Activated CD4-positive, CD25-positive, alpha-beta regulatory T cell treated with anti-CD3 and anti-CD28 coated beads, Interleukin-2, amount 50 U/mL, for 24 hours (primary cell): ENCODE measurements around the gene CCR7.
"Not testable (repeated sequence)": the region's sequence is repeated elsewhere in the genome, so short reads cannot be mapped to it uniquely, and the experiment has no call there.

ENCODE experiments used
- ATAC-seq, 2 donors: fragments of 150-1000 bp; cut with Tn5 transposase; one replicate each; pipeline ENCODE4 v1.10.0; 2021; ENCODE audit warnings: mild to moderate bottlenecking in 1 of 2, moderate library complexity in 1 of 2

CCR7 gene

DNA sequence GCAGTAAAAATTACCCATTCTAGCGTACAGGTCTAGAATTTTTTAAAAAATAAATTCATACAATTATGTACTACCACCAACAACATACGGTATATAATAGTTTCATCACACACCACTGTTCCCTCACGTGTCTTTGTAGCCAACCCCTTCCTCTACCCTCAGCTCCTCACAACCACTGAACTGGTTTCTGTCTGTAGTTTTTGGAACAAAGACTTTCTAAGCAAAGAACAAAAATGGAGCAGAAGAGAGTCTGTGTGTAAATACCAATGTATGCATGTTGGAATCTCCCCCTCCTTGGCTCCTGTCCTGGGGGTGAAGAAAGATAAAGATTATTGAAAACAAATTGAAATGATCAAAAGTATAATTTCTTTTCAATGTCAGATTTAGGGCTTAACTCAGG, 31.9 kb upstream of the CCR7 start:
- ATAC-seq = no peak

- peak; percentile 56 to 59 for ATAC-seq
Measured at GRCh38 chr17:40596261-40596919, 31.1 kb upstream of the CCR7 start.

DNA sequence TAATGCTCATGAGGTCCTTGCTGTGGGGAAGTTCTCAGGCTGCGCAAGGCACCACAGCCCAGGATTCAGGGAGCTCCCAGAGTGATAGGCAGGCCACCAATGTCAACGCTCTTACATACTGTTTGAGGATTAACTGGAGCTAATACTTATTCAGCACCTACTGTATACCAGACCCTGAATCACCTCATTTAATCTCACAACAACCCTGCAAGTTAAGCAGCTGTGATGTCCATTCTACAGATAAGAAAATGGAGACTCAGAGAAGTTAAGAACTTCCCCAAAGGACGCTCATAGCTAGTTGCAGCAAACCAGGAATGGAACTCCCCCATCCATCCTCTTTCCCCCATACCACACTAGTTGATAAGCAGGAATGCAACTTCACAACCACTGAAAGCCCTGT, 25.5 kb upstream of the CCR7 start:
- no peak for ATAC-seq

DNA sequence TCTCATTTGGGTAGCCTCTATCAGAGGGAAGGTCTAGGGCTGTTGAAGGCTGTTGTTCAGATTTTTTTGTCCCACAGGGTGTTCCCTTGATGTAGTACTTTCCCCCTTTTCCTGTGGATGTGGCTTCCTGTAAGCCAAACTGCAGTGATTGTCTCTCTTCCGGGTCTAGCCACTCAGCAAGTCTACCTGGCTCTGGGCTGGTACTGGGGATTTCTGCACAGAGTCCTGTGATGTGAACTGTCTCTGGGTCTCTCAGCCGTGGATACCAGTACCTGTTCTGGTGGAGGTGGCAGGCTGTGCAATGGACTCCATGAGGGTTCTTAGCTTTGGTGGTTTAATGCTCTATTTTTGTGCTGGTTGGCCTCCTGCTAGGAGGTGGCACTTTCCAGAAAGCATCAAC, 23.3 kb upstream of the CCR7 start:
- ATAC-seq = no peak

DNA sequence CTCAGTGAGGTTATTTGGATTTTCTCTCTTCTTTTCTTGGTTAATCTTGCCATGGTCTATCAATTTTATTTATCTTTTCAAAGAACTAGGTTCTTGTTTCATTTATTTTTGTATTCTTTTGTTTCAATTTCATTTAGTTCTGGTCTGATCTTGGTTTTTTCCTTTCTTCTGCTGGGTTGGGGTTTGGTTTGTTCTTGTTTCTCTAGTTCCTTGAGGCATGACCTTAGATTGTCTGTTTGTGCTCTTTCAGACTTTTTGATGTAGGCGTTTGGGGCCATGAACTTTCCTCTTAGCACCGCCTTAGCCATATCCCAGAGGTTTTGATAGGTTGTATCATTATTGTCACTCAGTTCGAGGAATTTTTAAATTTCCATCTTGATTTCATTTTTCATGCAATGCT, 21.0 kb upstream of the CCR7 start:
- ATAC-seq = not testable (repeated sequence)

- not testable (repeated sequence) for ATAC-seq
Measured at GRCh38 chr17:40584950-40585349, 19.7 kb upstream of the CCR7 start.

DNA sequence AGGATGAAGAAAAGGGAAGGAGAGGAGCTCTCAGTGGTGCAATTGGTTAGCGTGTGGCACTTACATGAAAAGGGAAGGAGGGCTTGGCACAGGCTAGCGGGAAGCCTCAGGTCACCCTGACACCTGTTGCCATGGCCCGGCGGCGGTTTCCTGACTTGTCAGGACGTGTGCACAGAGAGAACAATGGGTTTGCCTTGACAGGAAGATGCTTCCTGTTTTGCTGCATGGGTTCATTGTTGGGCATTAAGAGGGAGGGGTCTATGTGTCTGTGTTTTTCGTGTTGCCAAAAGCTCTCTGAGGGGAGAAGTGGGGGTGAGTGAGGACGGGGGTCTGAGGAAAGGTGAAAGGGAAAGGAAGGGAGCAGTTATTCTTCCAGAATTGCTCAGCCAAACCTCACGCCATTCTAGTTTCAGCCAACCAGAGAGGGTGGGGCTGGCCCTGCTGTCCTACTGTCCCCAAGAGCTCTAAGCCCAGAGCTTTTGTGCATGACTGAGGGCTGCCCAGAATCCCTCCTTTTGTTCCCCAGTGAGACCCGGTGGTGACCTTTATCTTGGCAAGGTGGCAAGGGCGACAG, 17.1 kb upstream of the CCR7 start:
- peak; percentile 64 to 65 for ATAC-seq

DNA sequence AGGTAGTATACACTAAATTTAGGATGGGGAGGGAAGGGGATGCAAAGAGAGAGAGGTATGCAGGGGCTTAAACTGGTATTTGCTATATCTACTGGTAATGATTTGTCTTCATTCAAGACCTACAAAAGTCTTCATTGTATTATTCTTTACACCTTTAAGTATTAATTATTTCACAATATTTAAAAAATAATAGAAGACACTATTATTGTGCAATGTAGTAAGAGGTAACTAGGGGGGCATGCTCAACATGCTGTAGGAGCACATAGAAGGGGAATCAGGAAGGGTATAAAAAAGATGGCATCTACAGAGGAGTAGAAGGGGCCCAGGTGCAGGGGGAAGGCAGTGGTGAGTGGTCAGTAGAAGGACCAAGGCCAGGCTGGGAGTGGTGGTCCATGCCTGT, 14.9 kb upstream of the CCR7 start:
- no peak for ATAC-seq

DNA sequence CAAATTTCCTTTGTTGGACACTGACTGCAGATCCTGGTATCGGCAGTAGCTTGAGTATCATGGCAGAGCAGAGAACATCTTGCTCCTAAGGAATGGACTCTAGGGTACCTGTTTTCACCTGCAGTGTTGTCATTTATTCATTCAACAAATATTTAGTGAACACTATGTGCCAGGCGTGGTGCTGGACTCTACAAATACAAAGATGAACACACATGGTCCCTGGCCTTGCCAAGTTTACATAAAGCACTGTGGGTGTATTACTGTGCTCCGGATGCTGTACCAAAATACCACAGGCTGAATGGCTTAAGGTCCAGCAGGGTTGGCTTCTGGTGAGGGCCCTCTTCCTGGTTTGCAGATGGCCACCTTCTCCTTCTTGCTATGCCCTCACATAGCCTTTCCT, 14.2 kb upstream of the CCR7 start:
- no peak for ATAC-seq

DNA sequence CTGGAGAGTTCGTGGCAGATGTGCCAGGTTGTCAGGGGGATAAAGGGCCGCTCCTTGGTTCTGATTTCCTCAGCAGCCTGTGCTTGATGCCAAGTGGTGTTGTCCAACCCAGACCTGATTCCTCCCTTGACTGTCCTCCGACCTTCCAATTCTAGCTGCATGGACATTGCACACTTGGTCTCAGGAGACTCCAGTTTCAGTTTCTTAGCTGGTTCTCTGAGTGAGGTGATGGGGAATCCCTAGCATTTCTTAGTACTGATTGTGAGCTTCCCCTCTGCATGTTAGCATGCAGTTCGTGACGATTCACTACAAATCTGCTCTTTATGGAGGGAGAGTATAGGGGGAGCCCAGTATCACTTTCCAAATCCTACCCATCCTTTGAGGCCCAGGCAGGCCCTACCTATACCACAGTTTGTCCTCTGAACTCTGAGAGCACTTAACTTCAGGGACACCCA, 12.4 kb upstream of the CCR7 start:
- peak; percentile 83 for ATAC-seq

DNA sequence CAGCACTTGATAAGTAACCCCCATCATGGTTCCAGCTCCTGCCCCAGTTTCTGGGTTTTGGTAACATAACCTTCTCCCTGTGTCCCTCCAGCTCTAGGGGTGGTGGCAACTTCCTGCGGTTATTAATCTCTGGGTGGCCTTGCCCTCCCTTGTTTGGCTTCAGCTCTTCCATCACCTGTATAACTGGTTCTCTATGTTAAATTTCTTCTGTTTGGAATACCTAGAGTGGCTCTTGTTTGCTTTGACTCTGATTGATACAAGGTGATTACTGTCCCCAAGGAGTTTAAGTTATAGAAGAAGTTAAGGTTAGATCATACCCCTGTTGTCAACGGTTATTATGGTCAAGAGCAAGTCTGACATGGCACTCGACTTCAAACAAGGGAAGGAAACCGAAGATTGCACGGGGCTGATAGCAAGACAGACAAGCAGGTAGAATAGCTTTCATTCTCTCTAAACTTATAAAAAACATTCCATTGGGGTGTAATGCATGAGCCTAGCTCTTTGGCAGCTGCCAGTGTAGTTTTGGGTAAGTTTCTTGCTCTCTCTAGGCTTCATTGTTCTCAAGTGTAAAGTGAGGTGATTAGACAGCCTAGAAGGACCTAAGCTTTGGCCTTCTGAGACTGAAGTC, 11.0 kb upstream of the CCR7 start:
- ATAC-seq = peak; percentile 29 to 42

DNA sequence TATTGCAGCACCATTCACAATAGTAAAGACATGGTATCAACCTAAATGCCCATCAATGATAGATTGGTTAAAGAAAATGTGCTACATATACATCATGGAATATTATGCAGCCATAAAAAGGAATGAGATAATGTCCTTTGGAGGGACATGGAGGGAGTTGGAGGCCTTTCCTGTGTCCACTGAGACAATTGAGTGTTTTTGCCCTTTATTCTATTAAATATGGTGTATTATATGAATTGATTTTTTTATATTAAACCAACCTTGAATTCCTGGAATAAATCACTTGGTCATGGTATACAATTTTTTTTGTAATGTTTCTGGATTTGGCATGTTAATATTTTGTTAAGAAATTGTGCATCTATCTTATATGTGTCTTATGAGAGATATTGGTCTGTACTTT, 9.0 kb upstream of the CCR7 start:
- no peak for ATAC-seq

- ATAC-seq = not testable (repeated sequence)
Measured at GRCh38 chr17:40572245-40572993, 7.1 kb upstream of the CCR7 start.

GRCh38 chr17:40568074-40568836, 3.0 kb upstream of the CCR7 start:
- ATAC-seq = no peak

DNA sequence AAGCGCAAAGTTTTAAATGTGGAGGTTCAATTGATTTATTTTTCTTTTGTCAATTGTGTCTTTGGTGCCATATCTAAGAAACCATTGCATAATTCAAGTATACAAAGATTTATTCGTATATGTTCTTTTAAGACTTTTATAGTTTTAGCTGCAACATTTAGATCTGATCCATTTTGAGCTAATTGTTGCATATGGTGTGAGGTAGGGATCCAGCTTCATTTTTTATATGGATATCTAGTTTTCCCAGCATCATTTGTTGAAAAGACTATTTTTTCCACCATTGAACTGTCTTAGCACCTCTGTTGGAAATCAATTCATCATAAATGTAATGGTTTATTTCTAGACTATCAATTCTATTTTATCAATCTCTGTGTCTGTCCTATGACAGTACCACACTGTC, 2.1 kb upstream of the CCR7 start:
- no peak for ATAC-seq

GRCh38 chr17:40565769-40566409, 617 bp upstream of the CCR7 start:
- ATAC-seq = no peak

- no peak for ATAC-seq
Measured at GRCh38 chr17:40564195-40564882, 933 bp downstream of the CCR7 start.

DNA sequence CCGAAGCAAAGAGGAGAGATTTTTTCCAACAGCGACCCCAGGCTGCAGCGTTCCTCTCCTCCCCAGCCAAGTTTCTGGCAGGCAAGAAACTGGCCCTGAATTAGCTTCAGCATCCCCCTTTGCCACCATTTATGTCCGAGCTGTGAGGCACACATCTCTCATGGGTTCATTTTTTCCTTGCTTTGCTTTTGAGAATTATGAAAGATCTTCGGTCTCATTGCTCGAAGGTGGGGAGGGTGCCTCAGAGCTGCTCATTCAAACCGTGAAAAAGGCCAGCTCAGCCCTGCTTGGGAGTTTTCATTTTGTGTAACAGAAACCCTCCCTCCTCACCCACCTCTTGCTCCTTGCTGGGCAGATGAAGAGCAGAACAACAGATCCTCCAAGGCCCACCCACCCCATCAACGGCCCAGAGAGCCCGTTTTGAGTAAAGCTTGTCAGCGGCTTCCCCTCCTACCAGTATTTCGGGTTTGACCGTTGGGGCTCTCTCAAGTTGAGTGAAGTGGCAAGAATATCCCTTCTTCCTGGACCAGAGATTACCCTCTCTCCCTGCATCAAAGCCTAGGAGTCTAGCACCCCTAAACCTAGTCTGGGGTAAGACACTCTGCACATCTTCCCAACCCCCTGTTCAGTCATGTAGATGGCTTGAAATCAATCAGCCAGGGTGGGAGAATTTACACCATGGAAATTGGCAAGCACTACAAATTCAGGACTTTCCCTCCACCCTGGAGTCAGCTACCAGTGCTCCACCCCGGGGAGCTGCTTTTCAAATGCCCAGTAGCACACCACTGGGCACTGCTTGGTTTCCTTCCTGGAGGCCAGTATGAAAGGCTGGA, 1.8 kb downstream of the CCR7 start:
- peak; percentile 29 to 34 for ATAC-seq

GRCh38 chr17:40562838-40563219, 2.4 kb downstream of the CCR7 start:
- ATAC-seq = no peak

DNA sequence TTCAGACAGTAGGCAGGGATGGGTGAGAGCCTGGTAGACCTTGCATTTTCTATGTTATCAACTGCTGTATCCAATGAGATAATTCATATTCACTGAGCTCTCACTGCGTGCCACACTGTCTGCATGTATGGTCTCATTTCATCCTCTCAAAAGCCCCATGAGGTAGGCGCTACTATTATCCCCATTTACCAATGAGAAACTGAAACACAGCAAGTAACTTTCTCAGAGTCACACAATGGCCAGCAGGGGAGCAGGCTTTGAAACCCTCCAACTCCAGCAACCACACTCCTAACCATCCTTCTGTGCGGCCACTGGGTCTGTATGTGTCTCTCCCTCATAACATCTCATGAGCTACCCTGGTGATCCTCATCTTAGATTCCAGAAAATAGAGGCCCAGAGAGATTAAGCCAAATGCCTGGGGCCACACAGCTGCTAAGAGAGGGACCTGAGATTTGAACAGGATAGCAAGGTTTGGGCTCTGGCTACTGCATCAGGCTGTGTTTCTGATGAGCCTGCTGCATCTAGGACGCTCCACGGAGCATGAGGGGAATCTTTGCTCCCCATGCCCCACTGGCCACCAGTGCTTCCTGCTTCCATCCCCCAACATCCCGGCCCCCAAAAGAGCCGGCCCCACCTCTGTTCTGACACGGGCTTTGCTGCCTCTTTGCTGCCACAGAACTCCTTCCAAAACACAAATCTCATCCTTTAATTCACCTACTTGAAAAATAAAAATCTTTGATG, 3.2 kb downstream of the CCR7 start:
- ATAC-seq = peak; percentile 55 to 60
